Gastrocnemius medialis (tissue), 4 donors: ENCODE measurements around the gene GRIA2.

ENCODE experiments used
- POLR2A ChIP-seq, 2 donors: fragments of 450-650 bp; IDR thresholded peaks; one replicate each; pipeline ENCODE4 v1.6.1; 2017; ENCODE audit warnings: antibody characterized with exemption in 2 of 2, mild to moderate bottlenecking in 2 of 2, moderate library complexity in 2 of 2
- TF ChIP-seq, protein P1 (sequence below), 5 experiments: fragments of 450-650 bp in 3 of 5; fragments of 200-600 bp in 2 of 5; sonication (generic) in 2 of 5; IDR thresholded peaks in 4 of 5; conservative IDR thresholded peaks in 1 of 5; 1 replicate in 4 of 5; 2 replicates in 1 of 5; pipeline ENCODE4 v1.5.1; 2016 to 2019; ENCODE audit warnings: antibody characterized with exemption in 5 of 5, mild to moderate bottlenecking in 3 of 5, moderate library complexity in 3 of 5

DNA sequence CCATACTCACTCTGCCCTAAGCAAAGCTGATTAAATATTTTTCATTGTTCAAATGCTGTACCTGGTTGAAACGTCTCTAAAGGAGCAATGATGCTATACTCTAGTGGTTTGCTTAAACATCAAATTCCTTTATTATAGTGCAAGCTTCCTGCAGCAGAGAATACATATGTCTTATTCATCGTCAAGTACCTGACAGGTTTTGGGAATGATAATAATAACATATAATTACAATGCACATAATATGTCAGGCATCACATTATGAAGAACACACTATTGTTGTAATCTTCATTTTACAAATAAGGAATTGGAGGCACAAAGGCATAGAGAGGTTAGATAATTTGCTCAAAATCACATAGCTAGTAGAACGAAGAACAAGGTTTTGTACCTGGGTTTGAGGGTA, 151.6 kb downstream of the GRIA2 start:
- TF ChIP-seq, protein P1, sequence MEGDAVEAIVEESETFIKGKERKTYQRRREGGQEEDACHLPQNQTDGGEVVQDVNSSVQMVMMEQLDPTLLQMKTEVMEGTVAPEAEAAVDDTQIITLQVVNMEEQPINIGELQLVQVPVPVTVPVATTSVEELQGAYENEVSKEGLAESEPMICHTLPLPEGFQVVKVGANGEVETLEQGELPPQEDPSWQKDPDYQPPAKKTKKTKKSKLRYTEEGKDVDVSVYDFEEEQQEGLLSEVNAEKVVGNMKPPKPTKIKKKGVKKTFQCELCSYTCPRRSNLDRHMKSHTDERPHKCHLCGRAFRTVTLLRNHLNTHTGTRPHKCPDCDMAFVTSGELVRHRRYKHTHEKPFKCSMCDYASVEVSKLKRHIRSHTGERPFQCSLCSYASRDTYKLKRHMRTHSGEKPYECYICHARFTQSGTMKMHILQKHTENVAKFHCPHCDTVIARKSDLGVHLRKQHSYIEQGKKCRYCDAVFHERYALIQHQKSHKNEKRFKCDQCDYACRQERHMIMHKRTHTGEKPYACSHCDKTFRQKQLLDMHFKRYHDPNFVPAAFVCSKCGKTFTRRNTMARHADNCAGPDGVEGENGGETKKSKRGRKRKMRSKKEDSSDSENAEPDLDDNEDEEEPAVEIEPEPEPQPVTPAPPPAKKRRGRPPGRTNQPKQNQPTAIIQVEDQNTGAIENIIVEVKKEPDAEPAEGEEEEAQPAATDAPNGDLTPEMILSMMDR (IDR thresholded peaks at IDR 0.05 in 4 of 5, conservative IDR thresholded peaks at IDR 0.05 in 1 of 5) = no peak
- no peak for TF ChIP-seq POLR2A (IDR thresholded peaks at IDR 0.05)
